ENCODE data around the gene EFCAB6. TPM values are rescaled to one million over a fixed set of nuclear protein-coding genes. Genes with fewer than 3 reads are reported as not detected.

Gene EFCAB6
- total and polyA plus RNA-seq, 7 donors = 0.07 to 0.84 (median 0.50) TPM

DNA sequence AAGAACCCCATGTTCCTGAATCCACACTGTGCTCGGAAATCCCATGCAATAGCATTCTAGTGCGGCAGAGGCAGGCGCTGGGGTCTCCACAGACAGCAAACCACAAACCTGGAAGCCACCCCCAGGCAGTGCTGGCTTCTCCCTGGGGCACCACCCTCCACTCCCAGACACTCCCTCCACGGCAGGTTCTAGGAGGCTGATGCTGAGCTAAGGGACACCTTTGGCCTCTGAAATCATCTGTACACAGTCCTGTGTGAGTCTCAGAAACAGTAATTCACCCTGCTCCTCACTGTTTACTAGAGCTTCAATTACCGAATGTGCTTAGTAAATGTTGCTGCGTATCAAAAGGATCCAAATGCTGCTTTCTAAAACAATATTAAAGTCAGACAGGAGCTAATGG is 129.3 kb downstream of the EFCAB6 start:
- H3K4me3 ChIP-seq = no peak overlapping the region
- H3K27me3 ChIP-seq (ENCODE audit: insufficient read depth in 3 of 3, low read length in 2 of 3) = no peaks in the 10 kb centered on the region
- H3K36me3 ChIP-seq (ENCODE audit: insufficient read depth in 1 of 2, low read depth in 1 of 2) = no peaks in the 10 kb centered on the region
- no peak overlapping the region for H3K27ac ChIP-seq
- ATAC-seq (no peak), DNase-seq (no peak)
- TF ChIP-seq, protein P1, sequence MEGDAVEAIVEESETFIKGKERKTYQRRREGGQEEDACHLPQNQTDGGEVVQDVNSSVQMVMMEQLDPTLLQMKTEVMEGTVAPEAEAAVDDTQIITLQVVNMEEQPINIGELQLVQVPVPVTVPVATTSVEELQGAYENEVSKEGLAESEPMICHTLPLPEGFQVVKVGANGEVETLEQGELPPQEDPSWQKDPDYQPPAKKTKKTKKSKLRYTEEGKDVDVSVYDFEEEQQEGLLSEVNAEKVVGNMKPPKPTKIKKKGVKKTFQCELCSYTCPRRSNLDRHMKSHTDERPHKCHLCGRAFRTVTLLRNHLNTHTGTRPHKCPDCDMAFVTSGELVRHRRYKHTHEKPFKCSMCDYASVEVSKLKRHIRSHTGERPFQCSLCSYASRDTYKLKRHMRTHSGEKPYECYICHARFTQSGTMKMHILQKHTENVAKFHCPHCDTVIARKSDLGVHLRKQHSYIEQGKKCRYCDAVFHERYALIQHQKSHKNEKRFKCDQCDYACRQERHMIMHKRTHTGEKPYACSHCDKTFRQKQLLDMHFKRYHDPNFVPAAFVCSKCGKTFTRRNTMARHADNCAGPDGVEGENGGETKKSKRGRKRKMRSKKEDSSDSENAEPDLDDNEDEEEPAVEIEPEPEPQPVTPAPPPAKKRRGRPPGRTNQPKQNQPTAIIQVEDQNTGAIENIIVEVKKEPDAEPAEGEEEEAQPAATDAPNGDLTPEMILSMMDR (IDR thresholded peaks at IDR 0.05) = no peak
- WGBS, 3 donors = 87 to 89% (median 87%) methylated on average over 6 of the region's 6 CpGs
- intact Hi-C loops (cut with DNase I) = no loop called here
- no peaks in the 10 kb centered on the region for H3K4me1 ChIP-seq
- H3K9me3 ChIP-seq = peaks cover 8% of the 10 kb centered on the region

DNA sequence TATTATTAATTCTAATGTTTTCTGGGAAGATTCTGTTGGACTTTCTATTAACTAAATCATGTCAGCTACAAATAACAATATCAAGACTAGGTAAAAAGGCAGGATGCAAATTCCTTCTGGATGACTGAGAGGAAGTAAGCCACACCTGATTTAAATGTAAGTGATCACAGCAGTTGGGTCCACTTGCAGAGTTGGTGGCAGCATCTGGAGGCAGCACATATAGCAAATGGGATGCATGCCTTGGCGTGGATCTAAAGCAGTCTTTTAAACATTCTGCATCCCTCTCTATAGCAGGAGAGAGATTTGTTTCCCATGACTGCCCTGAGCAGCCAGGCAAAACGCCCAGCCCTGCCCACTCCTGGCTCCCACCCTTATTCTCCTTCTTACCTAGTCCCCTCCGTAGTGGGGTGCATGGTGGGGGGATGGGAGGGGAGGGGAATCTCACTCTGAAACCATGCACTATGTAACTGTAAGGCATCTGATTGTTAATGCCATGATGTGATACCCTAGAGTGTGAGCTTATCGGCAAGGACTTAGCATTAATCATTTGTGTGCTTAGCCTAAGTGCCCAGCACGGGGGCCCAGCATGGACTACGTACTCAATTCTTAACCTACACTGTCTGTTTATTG is 130.3 kb downstream of the EFCAB6 start:
- H3K27ac ChIP-seq = no peak overlapping the region
- intact Hi-C loops (cut with DNase I) = no loop called here
- no peaks in the 10 kb centered on the region for H3K36me3 ChIP-seq (ENCODE audit: insufficient read depth in 1 of 2, low read depth in 1 of 2)
- no peaks in the 10 kb centered on the region for H3K4me1 ChIP-seq
- no peak for DNase-seq
- ATAC-seq = no peak
- 77 to 81% (median 77%) methylated on average over 6 of the region's 6 CpGs for WGBS, 3 donors
- H3K9me3 ChIP-seq = peaks cover 8% of the 10 kb centered on the region
- no peaks in the 10 kb centered on the region for H3K27me3 ChIP-seq (ENCODE audit: insufficient read depth in 3 of 3, low read length in 2 of 3)
- TF ChIP-seq, protein P1 (IDR thresholded peaks at IDR 0.05) = no peak
- H3K4me3 ChIP-seq = no peak overlapping the region

DNA sequence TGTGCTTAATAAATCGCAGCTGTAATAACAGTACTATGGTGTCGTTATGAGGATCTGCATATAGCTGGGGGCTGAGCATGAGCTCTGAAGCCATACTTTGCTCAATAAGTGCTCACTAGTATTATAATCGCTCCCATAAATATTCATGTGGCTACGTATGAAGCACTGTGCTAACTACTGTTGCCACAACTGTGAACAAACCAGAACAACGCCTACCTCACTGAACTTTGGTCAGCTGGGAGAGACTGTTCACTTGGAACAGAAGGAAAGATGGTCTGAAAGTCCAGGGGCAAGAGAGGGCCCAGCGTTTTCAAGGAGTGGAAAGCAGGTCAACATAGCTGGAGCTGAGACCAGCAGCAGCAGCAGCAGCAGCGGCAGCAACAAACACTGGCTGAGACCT is 141.6 kb downstream of the EFCAB6 start:
- TF ChIP-seq, protein P1 (IDR thresholded peaks at IDR 0.05) = no peak
- DNase-seq = no peak
- Histone ChIP-seq H3K9me3 (no peaks in the 10 kb centered on the region), H3K36me3 (ENCODE audit: insufficient read depth in 1 of 2, low read depth in 1 of 2) (no peaks in the 10 kb centered on the region), H3K27me3 (ENCODE audit: insufficient read depth in 3 of 3, low read length in 2 of 3) (peaks cover 0 to 3% (median 0%) of the 10 kb centered on the region in 3 donors), H3K4me1 (no peaks in the 10 kb centered on the region), H3K27ac (no peak overlapping the region), H3K4me3 (no peak overlapping the region)
- WGBS, 3 donors = 88 to 91% (median 91%) methylated on average over 7 of the region's 7 CpGs
- no peak for ATAC-seq
- intact Hi-C loops (cut with DNase I) = no loop called here

DNA sequence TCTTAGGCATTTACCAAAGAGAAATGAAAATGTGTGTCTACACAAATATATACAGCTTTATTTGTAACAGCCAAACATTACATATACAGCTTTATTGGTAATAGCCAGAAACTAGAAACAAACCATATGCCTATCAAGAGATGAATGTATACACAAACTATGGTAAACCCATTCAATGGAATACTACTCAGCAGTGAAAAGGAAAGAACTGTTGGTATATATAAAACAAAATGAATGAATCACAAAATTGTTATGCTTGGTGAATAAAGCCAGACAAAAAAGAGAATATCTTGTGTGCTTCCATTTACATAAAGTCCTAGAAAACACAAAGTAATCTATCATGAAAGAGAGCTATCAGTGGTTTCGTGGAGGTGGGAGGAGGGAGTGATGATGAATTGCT is 142.9 kb downstream of the EFCAB6 start:
- peaks cover 0 to 2% (median 0%) of the 10 kb centered on the region in 3 donors for H3K27me3 ChIP-seq (ENCODE audit: insufficient read depth in 3 of 3, low read length in 2 of 3)
- H3K9me3 ChIP-seq = no peaks in the 10 kb centered on the region
- no peak overlapping the region for H3K27ac ChIP-seq
- intact Hi-C loops (cut with DNase I) = no loop called here
- no peaks in the 10 kb centered on the region for H3K4me1 ChIP-seq
- DNase-seq = no peak
- ATAC-seq = no peak
- no peaks in the 10 kb centered on the region for H3K36me3 ChIP-seq (ENCODE audit: insufficient read depth in 1 of 2, low read depth in 1 of 2)
- no peak overlapping the region for H3K4me3 ChIP-seq
- TF ChIP-seq, protein P1 (IDR thresholded peaks at IDR 0.05) = no peak
- 53 to 99% (median 55%) methylated on average over 1 of the region's 1 CpG for WGBS, 3 donors

DNA sequence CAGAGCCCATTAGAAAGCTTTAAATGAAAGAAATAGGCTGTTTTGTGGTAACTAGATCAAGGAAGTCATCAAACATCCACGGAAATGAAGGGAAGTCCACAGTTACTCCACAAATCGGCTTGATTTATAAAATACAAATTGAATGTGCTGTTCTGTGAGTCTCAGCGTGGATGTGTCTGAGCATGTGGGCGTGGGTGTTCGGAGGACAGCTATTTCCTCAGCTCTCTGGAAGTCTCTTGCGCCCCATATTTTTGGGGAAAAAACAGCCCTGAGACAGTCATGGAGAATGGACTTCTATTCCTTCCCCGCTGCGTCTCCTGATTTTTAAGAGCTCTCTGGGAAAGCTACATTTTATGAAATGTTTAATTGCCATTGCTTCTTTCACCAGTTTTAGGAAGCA is 144.4 kb downstream of the EFCAB6 start:
- H3K4me3 ChIP-seq = no peak overlapping the region
- no peaks in the 10 kb centered on the region for H3K9me3 ChIP-seq
- ATAC-seq = no peak
- DNase-seq = no peak
- H3K27ac ChIP-seq = no peak overlapping the region
- peaks cover 0 to 2% (median 0%) of the 10 kb centered on the region in 3 donors for H3K27me3 ChIP-seq (ENCODE audit: insufficient read depth in 3 of 3, low read length in 2 of 3)
- WGBS, 3 donors = 90 to 91% (median 91%) methylated on average over 8 of the region's 8 CpGs
- intact Hi-C loops (cut with DNase I) = no loop called here
- no peaks in the 10 kb centered on the region for H3K36me3 ChIP-seq (ENCODE audit: insufficient read depth in 1 of 2, low read depth in 1 of 2)
- TF ChIP-seq, protein P1 (IDR thresholded peaks at IDR 0.05) = no peak
- H3K4me1 ChIP-seq = no peaks in the 10 kb centered on the region

Data from psoas muscle (tissue), 8 donors.